GM19351 (cell line): Measurements from ENCODE around the gene MYO16.
"Not testable (repeated sequence)": the region's sequence is repeated elsewhere in the genome, so short reads cannot be mapped to it uniquely, and the experiment has no call there.

Source experiments
- ATAC-seq: cut with Tn5 transposase; IDR thresholded peaks from one replicate; pipeline ENCODE4 v1.9.1; 2021; ENCODE audit warnings: mild to moderate bottlenecking, moderate library complexity; ENCODE audit not compliant: unreplicated experiment

The MYO16 gene

GRCh38 chr13:108734676-108735075 is 105.3 kb downstream of the MYO16 start:
- no peak for ATAC-seq

GRCh38 chr13:108741930-108742329 is 112.5 kb downstream of the MYO16 start:
- ATAC-seq = no peak

GRCh38 chr13:108742701-108743451 is 113.5 kb downstream of the MYO16 start:
- ATAC-seq = no peak

DNA sequence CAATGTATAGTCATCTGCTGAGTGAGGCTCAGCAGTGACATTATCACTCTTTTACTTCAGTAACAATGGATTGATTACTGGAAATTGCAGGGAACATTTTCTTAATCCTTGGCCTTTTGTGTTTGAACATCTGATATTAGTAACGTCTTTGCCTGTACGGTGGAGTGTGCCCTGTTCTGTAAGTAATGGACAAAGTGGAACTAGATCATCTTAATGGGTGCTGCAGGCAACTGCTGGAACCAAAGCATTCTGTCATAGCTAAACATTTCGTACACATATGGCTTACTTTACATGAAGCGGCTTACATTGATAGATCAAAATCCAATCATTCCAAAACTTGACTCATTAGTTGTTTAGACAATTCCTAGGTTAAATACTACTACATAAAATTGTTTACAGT is 114.1 kb downstream of the MYO16 start:
- no peak for ATAC-seq

- ATAC-seq = no peak
Observed at GRCh38 chr13:108747843-108748242, 118.4 kb downstream of the MYO16 start.

- no peak for ATAC-seq
Observed at GRCh38 chr13:108752276-108752675, 122.9 kb downstream of the MYO16 start.

- no peak for ATAC-seq
Observed at GRCh38 chr13:108755083-108755482, 125.7 kb downstream of the MYO16 start.

GRCh38 chr13:108760129-108760528 is 130.7 kb downstream of the MYO16 start:
- no peak for ATAC-seq

DNA sequence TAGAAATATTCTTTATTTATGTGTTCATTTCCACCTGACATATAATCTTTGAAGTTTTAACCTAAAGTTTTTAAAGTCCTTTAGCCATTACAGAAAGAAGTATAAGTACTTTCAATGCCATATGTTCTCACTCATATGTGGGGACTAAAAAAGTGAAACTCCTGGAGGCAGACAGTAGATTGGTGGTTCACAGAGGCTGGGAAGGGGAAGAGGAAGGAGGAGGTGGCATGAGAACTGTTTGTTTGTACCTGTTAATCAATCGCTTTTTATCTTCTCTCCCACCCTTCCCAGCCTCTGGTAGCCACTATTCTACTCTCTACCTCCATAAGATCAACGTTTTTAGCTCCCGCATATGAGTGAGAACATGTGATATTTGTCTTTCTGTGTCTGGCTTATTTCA is 131.1 kb downstream of the MYO16 start:
- ATAC-seq = no peak

DNA sequence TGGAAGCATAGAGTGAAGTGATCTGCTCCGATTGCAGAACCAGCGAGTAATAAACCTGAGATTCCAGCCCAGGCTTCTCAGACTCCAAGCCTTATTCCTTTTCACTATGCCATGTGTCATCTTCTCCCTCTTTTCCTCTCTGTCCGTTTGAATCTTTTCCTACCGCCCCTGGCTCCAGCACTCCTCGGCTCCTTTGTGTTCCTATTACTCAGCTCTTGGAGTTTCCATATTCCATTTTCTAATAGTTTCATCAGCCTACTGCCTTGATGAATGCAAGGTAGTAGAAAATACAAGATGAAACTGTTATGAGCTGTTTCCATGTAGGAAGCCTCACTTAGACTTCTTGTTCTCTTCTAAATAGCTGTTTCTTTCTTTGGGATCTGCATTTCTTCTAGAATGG is 138.6 kb downstream of the MYO16 start:
- ATAC-seq = no peak

DNA sequence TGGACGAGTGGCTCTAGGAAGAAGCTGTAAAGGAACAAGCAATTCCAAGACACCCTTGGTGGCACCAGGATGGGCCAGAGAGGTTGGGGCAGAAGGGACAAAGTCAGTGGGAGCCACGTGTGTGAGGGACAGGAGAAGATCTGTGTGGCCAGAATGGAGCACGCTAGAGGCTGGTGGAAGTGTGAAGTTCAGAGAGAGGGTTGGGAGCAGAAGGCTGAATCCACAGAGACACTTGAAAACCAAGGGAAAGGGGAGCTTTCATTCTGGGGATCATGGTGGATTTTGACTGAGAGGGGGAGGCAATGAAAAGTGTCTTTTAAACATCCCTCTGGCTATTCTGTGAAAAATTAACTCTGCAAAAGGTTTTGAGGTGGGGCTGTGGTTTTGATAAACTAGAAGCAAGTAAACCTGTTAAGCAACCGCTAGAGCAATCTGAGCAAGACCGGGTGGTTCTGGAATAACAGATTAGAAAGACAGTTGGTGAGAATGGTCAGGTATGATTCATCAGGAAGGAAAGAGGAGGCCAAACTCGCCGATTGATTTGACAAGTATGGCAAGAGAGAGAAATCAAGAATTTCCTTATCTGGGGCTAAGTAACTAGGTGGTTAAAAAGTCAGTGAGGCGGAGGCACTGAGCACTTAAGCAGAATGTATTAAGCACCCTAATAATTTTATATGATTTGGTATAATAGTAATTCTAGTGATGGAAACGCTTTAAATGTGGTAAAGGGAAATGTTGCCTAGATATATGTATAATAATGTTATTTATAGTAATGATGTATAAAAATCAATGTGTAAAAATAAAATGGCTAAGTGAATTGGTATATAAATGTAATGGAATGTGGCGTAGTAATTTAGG is 140.0 kb downstream of the MYO16 start:
- no peak for ATAC-seq

- ATAC-seq = no peak
Observed at GRCh38 chr13:108775597-108775996, 146.2 kb downstream of the MYO16 start.

DNA sequence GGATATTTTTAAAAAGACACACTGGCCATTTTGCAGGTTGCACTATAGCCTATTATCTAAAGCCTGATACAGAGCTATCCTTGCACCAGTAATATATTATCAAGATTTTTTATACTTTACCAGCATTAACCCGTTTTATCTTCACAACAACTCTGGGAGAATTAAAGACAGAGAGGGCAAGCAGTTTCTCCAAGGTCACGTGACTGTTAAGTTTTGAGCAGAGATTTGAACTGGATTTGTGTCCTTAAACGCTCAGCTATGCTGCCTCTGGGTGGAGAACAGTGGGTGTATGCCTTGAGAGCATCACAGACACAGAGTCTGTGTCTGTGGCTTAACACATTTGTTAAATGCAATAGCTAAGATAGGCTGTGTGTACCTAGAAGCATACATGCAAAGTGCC is 147.2 kb downstream of the MYO16 start:
- no peak for ATAC-seq

DNA sequence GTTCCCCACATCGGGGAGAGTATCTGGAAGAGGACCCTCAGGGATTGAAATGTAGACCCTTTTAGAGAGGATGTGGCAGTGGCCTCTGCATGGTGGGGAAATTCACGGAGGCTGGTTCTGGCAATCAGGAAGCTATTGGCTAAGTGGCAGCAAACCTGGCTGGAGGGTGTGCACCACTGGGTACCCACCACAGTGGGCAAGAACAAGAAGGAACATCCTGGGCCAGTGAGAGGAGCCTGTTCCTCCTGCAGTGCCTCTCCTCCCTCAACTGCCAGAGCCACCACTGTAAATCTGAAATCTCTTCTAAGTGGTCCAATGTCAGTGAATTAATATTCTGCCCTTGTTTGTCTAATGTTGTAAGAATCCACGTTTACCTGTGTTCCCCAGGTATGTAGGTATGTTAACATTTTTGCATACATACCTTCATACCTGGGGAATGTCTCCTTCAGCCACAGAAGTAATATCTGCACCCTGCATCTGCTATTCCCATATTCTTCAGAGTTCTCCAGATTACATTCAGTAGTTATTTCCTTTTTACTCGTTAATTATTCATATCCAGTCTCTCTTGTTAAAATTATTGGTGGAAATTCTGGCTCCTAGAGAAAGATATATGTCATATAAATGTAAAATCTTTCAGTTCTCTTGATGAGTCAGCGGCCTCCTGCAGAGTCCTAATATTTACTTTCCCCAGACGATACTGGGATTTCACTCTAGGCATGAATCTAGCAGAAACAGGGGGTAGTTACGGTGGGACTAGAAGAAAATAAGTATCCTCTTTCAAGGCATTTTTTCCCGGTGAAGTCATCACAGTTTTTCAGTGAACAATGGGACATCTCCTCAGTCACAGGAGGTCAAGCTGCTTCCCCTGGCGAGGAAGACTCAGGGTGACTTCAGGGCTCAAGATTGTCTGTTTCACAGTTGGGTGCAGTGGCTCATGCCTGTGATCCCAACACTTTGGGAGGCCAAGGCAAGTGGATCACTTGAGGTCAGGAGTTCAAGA is 148.3 kb downstream of the MYO16 start:
- ATAC-seq = no peak

GRCh38 chr13:108779308-108779707 is 149.9 kb downstream of the MYO16 start:
- ATAC-seq = no peak

GRCh38 chr13:108780706-108781105 is 151.3 kb downstream of the MYO16 start:
- no peak for ATAC-seq

- no peak for ATAC-seq
Observed at GRCh38 chr13:108781312-108781711, 151.9 kb downstream of the MYO16 start.

DNA sequence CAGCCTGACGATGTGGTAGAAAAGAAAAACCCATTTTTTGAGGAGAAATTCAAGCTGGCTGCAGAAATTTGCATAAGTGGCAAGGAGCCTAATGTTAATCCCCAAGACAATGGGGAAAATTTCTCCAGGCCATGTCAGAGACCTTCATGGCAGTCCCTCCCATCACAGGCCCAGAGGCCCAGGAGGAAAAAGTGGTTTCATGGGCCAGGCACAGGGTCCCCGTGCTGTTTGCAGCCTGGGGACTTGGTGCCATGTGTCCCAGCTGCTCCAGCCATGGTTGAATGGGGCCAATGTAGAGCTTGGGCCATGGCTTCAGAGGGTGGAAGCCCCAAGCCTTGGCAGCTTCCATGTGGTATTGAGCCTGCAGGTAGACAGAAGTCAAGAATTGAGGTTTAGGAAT is 153.1 kb downstream of the MYO16 start:
- not testable (repeated sequence) for ATAC-seq

GRCh38 chr13:108785844-108786243 is 156.4 kb downstream of the MYO16 start:
- ATAC-seq = no peak

DNA sequence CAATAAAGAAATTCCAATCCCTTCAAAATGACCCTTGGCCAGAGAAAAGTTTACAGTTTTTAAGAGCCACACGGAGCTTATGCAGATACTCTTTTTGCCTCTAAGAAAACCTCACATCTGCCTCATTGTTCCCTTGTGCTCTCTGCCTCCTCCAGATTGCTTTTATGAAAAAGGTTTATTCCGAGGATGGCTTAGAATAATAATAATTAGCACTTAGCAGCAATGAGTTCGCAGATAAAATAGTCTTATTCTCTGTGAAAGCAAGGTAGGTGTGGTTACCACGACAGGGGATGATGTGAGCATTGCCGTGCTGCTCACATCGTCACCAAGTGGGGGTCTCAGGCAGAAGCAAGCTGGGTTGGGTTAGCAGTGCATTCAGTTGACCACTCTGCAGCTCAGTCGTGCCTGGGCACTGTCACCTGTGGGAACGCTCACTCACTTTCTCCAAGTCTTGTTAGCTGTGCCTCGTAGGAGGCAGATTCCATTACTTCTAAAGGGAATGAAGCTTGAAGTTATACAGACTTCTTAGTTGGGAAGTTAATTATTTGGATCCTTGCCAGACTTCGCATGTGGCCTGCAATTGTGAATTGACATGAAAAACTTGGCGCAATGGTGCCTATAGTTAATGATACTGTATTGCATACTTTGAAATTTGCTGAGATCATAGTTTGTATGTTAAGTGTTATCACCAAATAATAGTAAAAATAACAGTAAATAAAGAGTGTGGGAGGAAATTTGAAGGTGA is 157.2 kb downstream of the MYO16 start:
- ATAC-seq = no peak
